H7 (cell line): ENCODE data around the gene ACSS2. TPM values are rescaled to one million over a fixed set of nuclear protein-coding genes. Genes with fewer than 3 reads are reported as not detected.

Source experiments
- DNase-seq: peaks from one replicate; pipeline ENCODE4 v3.0.0; 2012
- H3K27me3 ChIP-seq: 2 replicates; pipeline ENCODE4 v1.6.0; 2011; ENCODE audit warnings: mild to moderate bottlenecking, low read length; ENCODE audit not compliant: control insufficient read depth, insufficient read depth
- H3K36me3 ChIP-seq: replicated peaks from 2 replicates; pipeline ENCODE4 v1.5.1; 2011; ENCODE audit warnings: low read length; ENCODE audit not compliant: control insufficient read depth, insufficient read depth
- H3K4me3 ChIP-seq: 2 replicates; pipeline ENCODE4 v1.5.1; 2011; ENCODE audit warnings: low read depth, mild to moderate bottlenecking, control low read depth, low read length, moderate library complexity; ENCODE audit not compliant: insufficient read depth
- total RNA-seq: library from RNA; depleted of rRNA; stranded (reverse); fragments of >200 nt; shearing (Covaris generic); gene quantifications from 2 replicates; pipeline ENCODE4 v1.2.3, GENCODE V29; 2014; rRNA removed

ACSS2 gene
- total RNA-seq, 1 experiment from 2014 or later: 14.6 TPM

GRCh38 chr20:34956751-34957472, 80.5 kb downstream of the ACSS2 start:
- DNase-seq: no peak
- H3K36me3 ChIP-seq: no peaks in the 10 kb centered on the region
- H3K4me3 ChIP-seq: no peak overlapping the region
- H3K27me3 ChIP-seq: no peaks in the 10 kb centered on the region

GRCh38 chr20:34964486-34964885, 88.1 kb downstream of the ACSS2 start:
- Histone ChIP-seq H3K27me3 (no peaks in the 10 kb centered on the region), H3K36me3 (no peaks in the 10 kb centered on the region), H3K4me3 (no peak overlapping the region)

GRCh38 chr20:34965051-34965450, 88.6 kb downstream of the ACSS2 start:
- Histone ChIP-seq H3K36me3 (no peaks in the 10 kb centered on the region), H3K27me3 (no peaks in the 10 kb centered on the region), H3K4me3 (no peak overlapping the region)
- no peak for DNase-seq

More at GRCh38 chr20:34964486-34964885, 88.1 kb downstream of the ACSS2 start:
- no peak for DNase-seq

- Histone ChIP-seq H3K36me3 (no peaks in the 10 kb centered on the region), H3K27me3 (no peaks in the 10 kb centered on the region), H3K4me3 (no peak overlapping the region)
- DNase-seq: no peak
These were observed 91.0 kb downstream of the ACSS2 start for GRCh38 chr20:34967421-34967820.

GRCh38 chr20:34968042-34968775, 91.8 kb downstream of the ACSS2 start:
- Histone ChIP-seq H3K4me3 (no peak overlapping the region), H3K36me3 (no peaks in the 10 kb centered on the region), H3K27me3 (no peaks in the 10 kb centered on the region)
- DNase-seq: no peak

- Histone ChIP-seq H3K36me3 (no peaks in the 10 kb centered on the region), H3K4me3 (no peak overlapping the region), H3K27me3 (no peaks in the 10 kb centered on the region)
- DNase-seq: peak; percentile 7
These were observed 93.9 kb downstream of the ACSS2 start for GRCh38 chr20:34970193-34970840.

- no peaks in the 10 kb centered on the region for H3K36me3 ChIP-seq
- H3K27me3 ChIP-seq: no peaks in the 10 kb centered on the region
- no peak overlapping the region for H3K4me3 ChIP-seq
- DNase-seq: peak; percentile 8
These were observed 94.6 kb downstream of the ACSS2 start for GRCh38 chr20:34970846-34971560.

- Histone ChIP-seq H3K27me3 (no peaks in the 10 kb centered on the region), H3K36me3 (no peaks in the 10 kb centered on the region), H3K4me3 (no peak overlapping the region)
- DNase-seq: peak; percentile 27
These were observed 95.3 kb downstream of the ACSS2 start for GRCh38 chr20:34971561-34972235.

- DNase-seq: peak; percentile 39
- no peaks in the 10 kb centered on the region for H3K36me3 ChIP-seq
- no peaks in the 10 kb centered on the region for H3K27me3 ChIP-seq
- H3K4me3 ChIP-seq: no peak overlapping the region
These were observed 97.8 kb downstream of the ACSS2 start for GRCh38 chr20:34974246-34974645.

GRCh38 chr20:34976286-34976685, 99.9 kb downstream of the ACSS2 start:
- Histone ChIP-seq H3K4me3 (no peak overlapping the region), H3K27me3 (no peaks in the 10 kb centered on the region), H3K36me3 (no peaks in the 10 kb centered on the region)
- DNase-seq: no peak

Other genes starting within 250 kb of the ACSS2 start
- 28.6 and 32.9 TPM in 2 replicates for gene PIGU, start 199.5 kb upstream of the ACSS2 start, total RNA-seq
- gene TP53INP2, start 172.3 kb upstream of the ACSS2 start, total RNA-seq: 2.2 and 2.4 TPM in 2 replicates
- gene NCOA6, start 51.0 kb upstream of the ACSS2 start, total RNA-seq: 3.7 and 5.4 TPM in 2 replicates
- 3.8 and 6.1 TPM in 2 replicates for gene GGT7, start 3.8 kb upstream of the ACSS2 start, total RNA-seq
- gene GSS, start 79.2 kb downstream of the ACSS2 start, total RNA-seq: 72.2 and 75.2 TPM in 2 replicates
- 0.10 and 0.18 TPM in 2 replicates for gene MYH7B, start 79.3 kb downstream of the ACSS2 start, total RNA-seq
- gene TRPC4AP, start 216.2 kb downstream of the ACSS2 start, total RNA-seq: 63.8 and 65.8 TPM in 2 replicates